HepG2 (cell line): ENCODE data around the gene ACACA. TPM values are rescaled to one million over a fixed set of nuclear protein-coding genes. Genes with fewer than 3 reads are reported as not detected.

Experiments
- ATF7-NPFF ChIP-seq: sonication (generic); formaldehyde crosslinking; IDR thresholded peaks from 2 replicates; pipeline ENCODE4 v1.8.1; 2023; ENCODE audit warnings: mild to moderate bottlenecking, low read depth, missing genetic modification reagents, moderate library complexity
- CENPT ChIP-seq: sonication (generic); formaldehyde crosslinking; IDR thresholded peaks from 2 replicates; pipeline ENCODE4 v1.8.0; 2022; ENCODE audit warnings: low read depth, mild to moderate bottlenecking, moderate library complexity, missing genetic modification reagents
- ETV6 ChIP-seq: sonication (generic); formaldehyde crosslinking; conservative IDR thresholded peaks from 2 replicates; pipeline ENCODE4 v1.4.0; 2020; ENCODE audit warnings: missing genetic modification reagents
- KLF12 ChIP-seq: sonication (generic); formaldehyde crosslinking; IDR thresholded peaks from 2 replicates; pipeline ENCODE4 v1.4.0; 2020; ENCODE audit warnings: missing genetic modification reagents, borderline replicate concordance
- MAF1 ChIP-seq: sonication (generic); formaldehyde crosslinking; IDR thresholded peaks from 2 replicates; pipeline ENCODE4 v1.5.0; 2020; ENCODE audit warnings: missing genetic modification reagents, borderline replicate concordance
- MAZ ChIP-seq, 2 experiments: sonication (generic) in 1 of 2; formaldehyde crosslinking in 1 of 2; IDR thresholded peaks; 2 replicates each; pipeline versions ENCODE4 v1.5.0 to v1.6.1; 2012 to 2020; ENCODE audit warnings: low read depth in 2 of 2, mild to moderate bottlenecking in 2 of 2, borderline replicate concordance in 1 of 2, improper control_type of control experiment in 1 of 2, low read length in 1 of 2, missing genetic modification reagents in 1 of 2, moderate library complexity in 1 of 2
- NFYC ChIP-seq: IDR thresholded peaks from 2 replicates; pipeline ENCODE4 v1.6.1; 2016; ENCODE audit warnings: missing genetic modification reagents, missing compliant biosample characterization
- NONO ChIP-seq, 2 experiments: fragments of 450-650 bp in 1 of 2; sonication (generic) in 1 of 2; formaldehyde crosslinking in 1 of 2; IDR thresholded peaks in 1 of 2; conservative IDR thresholded peaks in 1 of 2; 2 replicates each; pipeline versions ENCODE4 v1.6.1 to v1.8.0; 2017 to 2022; ENCODE audit warnings: mild to moderate bottlenecking in 1 of 2, missing genetic modification reagents in 1 of 2, moderate library complexity in 1 of 2
- PPARG ChIP-seq: conservative IDR thresholded peaks from 2 replicates; pipeline ENCODE4 v1.6.1; 2016; ENCODE audit warnings: missing biosample characterization, missing genetic modification reagents
- RXRB ChIP-seq: IDR thresholded peaks from 2 replicates; pipeline ENCODE4 v1.6.1; 2016; ENCODE audit warnings: borderline replicate concordance, missing genetic modification reagents, missing compliant biosample characterization
- SNAI1 ChIP-seq: sonication (generic); formaldehyde crosslinking; IDR thresholded peaks from 2 replicates; pipeline ENCODE4 v1.5.0; 2020; ENCODE audit warnings: mild to moderate bottlenecking, missing genetic modification reagents, borderline replicate concordance
- SNAPC2 ChIP-seq: sonication (generic); formaldehyde crosslinking; IDR thresholded peaks from 2 replicates; pipeline ENCODE4 v1.8.1; 2022; ENCODE audit warnings: mild to moderate bottlenecking, missing genetic modification reagents
- U2AF1 ChIP-seq: fragments of 200-400 bp; formaldehyde crosslinking; optimal IDR thresholded peaks from 2 replicates; pipeline ENCODE3; 2017; ENCODE audit warnings: mild to moderate bottlenecking, low read depth, low read length
- ZFP36L1 ChIP-seq: sonication (generic); formaldehyde crosslinking; IDR thresholded peaks from 2 replicates; pipeline ENCODE4 v1.8.0; 2022; ENCODE audit warnings: mild to moderate bottlenecking, missing genetic modification reagents, moderate library complexity
- ZNF331 ChIP-seq: sonication (generic); formaldehyde crosslinking; IDR thresholded peaks from 2 replicates; pipeline ENCODE4 v1.4.0; 2020; ENCODE audit warnings: missing genetic modification reagents
- ZNF569 ChIP-seq: sonication (generic); formaldehyde crosslinking; IDR thresholded peaks from 2 replicates; pipeline ENCODE4 v1.5.0; 2020; ENCODE audit warnings: mild to moderate bottlenecking, missing genetic modification reagents, moderate library complexity, borderline replicate concordance
- ZNF83 ChIP-seq: sonication (generic); formaldehyde crosslinking; IDR thresholded peaks from 2 replicates; pipeline ENCODE4 v1.4.0; 2020; ENCODE audit warnings: missing genetic modification reagents, mild to moderate bottlenecking, borderline replicate concordance
- polyA plus RNA-seq, 8 experiments: library from polyadenylated mRNA; depleted of rRNA in 3 of 8; stranded (reverse) in 7 of 8; unstranded in 1 of 8; fragments of >200 nt; fragmentation: Illumina TruSeq in 4 of 8; extraction: Trizol in 4 of 8; gene quantifications; 2 replicates each; pipeline versions ENCODE4 v1.2.1 to v1.2.3, GENCODE V29; 2011 to 2016; ENCODE audit warnings: low read depth in 4 of 8, missing spikeins in 1 of 8, mixed read lengths in 1 of 8; ENCODE audit not compliant: insufficient read depth in 1 of 8
- total RNA-seq, 5 experiments: library from RNA; depleted of rRNA; stranded (reverse); fragments of >200 nt; fragmentation: Illumina TruSeq; extraction: Trizol; gene quantifications; 2 replicates each; pipeline ENCODE4 v1.2.3, GENCODE V29; 2016; ENCODE audit warnings: low read depth in 1 of 5
- TF ChIP-seq, protein P1 (sequence below): IDR thresholded peaks from 2 replicates; pipeline ENCODE4 v1.6.1; 2016
- TF ChIP-seq, protein P2 (sequence below): fragments of 450-650 bp; IDR thresholded peaks from 2 replicates; pipeline ENCODE4 v1.6.1; 2016
- TF ChIP-seq, protein P3 (sequence below): sonication (generic); formaldehyde crosslinking; IDR thresholded peaks from 2 replicates; pipeline ENCODE4 v1.5.0; 2020; ENCODE audit warnings: missing genetic modification reagents
- TF ChIP-seq, protein P4 (sequence below): IDR thresholded peaks from 2 replicates; pipeline ENCODE4 v1.6.1; 2016; ENCODE audit warnings: low read depth, borderline replicate concordance
- TF ChIP-seq, protein P5 (sequence below): sonication (generic); formaldehyde crosslinking; IDR thresholded peaks from 2 replicates; pipeline ENCODE4 v1.5.0; 2020; ENCODE audit warnings: mild to moderate bottlenecking, missing genetic modification reagents

The ACACA gene
- total and polyA plus RNA-seq, 2 of the 13 experiments (the other 11 are each of a cell fraction or from before 2014, with no cell fraction given) = 39.2 to 47.2 TPM

DNA sequence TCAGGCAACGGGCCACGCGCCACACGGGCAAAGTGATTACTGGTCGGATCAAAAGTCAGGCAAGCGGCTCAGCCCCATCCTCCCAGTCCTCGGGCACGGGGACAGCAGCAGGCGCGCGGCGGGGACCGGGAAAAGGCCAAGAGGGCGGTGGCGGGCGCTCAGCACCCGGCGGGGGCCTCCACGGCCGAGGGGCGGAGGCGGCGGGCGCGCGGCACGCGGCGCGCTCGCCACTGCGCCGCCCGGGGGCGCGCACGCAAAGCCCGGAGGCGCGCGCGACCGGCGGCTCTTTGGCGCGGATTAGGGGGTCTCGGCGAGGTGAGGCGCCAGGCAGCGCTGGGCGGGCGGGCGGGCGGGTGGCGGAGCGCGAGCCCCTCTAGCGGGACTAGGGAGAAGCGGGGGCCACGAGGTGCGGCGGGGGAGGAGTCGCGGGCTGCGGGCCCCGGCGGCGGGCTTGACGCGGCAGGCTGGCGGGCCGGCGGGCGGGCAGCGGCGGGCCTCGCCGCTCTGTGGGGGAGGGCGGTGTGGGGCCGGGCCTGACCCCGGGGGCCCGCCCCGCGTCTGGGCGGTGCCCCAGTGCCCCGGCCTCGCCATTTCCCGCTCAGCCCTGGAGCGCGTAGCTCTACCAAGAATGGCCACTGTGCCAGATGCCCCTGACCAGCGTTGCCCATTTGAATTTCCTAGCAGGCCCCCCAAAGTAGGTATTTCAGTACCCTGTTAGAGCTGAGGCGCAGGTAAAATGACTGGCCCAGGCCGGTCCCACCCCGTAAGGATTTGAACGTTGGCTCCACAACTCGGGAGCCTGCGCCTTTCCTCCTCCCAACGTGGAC, at the start of gene ACACA, which contains the start of gene TADA2A (continued):
- no peak for TF ChIP-seq SNAPC2 (CRISPR knock-in tag)
- TF ChIP-seq CENPT (CRISPR knock-in tag) = 0 out of 2 replicates have a peak, but pooled peaks have one; percentile 29
- no peak for TF ChIP-seq ZNF569 (CRISPR knock-in tag)
- peak; percentile 47; the same call in 1 of the 2 replicates for TF ChIP-seq ETV6 (CRISPR knock-in tag)
- TF ChIP-seq RXRB (CRISPR knock-in tag) = peak; percentile 35; the same call in 1 of the 2 replicates
- TF ChIP-seq, protein P1, sequence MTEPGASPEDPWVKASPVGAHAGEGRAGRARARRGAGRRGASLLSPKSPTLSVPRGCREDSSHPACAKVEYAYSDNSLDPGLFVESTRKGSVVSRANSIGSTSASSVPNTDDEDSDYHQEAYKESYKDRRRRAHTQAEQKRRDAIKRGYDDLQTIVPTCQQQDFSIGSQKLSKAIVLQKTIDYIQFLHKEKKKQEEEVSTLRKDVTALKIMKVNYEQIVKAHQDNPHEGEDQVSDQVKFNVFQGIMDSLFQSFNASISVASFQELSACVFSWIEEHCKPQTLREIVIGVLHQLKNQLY (CRISPR knock-in tag) = 0 out of 2 replicates have a peak, but pooled peaks have one; percentile 26
- TF ChIP-seq MAF1 = no peak
- no peak for TF ChIP-seq ZNF83 (CRISPR knock-in tag)
- TF ChIP-seq, protein P2, sequence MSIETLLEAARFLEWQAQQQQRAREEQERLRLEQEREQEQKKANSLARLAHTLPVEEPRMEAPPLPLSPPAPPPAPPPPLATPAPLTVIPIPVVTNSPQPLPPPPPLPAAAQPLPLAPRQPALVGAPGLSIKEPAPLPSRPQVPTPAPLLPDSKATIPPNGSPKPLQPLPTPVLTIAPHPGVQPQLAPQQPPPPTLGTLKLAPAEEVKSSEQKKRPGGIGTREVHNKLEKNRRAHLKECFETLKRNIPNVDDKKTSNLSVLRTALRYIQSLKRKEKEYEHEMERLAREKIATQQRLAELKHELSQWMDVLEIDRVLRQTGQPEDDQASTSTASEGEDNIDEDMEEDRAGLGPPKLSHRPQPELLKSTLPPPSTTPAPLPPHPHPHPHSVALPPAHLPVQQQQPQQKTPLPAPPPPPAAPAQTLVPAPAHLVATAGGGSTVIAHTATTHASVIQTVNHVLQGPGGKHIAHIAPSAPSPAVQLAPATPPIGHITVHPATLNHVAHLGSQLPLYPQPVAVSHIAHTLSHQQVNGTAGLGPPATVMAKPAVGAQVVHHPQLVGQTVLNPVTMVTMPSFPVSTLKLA = no peak
- TF ChIP-seq ATF7-NPFF = peak; percentile 76
- TF ChIP-seq, protein P3, sequence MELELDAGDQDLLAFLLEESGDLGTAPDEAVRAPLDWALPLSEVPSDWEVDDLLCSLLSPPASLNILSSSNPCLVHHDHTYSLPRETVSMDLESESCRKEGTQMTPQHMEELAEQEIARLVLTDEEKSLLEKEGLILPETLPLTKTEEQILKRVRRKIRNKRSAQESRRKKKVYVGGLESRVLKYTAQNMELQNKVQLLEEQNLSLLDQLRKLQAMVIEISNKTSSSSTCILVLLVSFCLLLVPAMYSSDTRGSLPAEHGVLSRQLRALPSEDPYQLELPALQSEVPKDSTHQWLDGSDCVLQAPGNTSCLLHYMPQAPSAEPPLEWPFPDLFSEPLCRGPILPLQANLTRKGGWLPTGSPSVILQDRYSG (CRISPR knock-in tag) = no peak
- peak; percentile 33; the same call in 1 of the 2 replicates for TF ChIP-seq ZNF331 (CRISPR knock-in tag)
- no peak for TF ChIP-seq ZFP36L1 (CRISPR knock-in tag)
- 0 out of 2 replicates have a peak, but pooled peaks have one; percentile 17 for TF ChIP-seq NFYC (CRISPR knock-in tag)
- no peak for TF ChIP-seq SNAI1 (CRISPR knock-in tag)
- TF ChIP-seq PPARG (CRISPR knock-in tag) = no peak
- TF ChIP-seq NONO (IDR thresholded peaks at IDR 0.05) = no peak
- TF ChIP-seq NONO (CRISPR knock-in tag; conservative IDR thresholded peaks at IDR 0.05) = peak; percentile 69
- no peak for TF ChIP-seq U2AF1
- TF ChIP-seq, protein P4, sequence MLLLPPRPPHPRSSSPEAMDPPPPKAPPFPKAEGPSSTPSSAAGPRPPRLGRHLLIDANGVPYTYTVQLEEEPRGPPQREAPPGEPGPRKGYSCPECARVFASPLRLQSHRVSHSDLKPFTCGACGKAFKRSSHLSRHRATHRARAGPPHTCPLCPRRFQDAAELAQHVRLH (CRISPR knock-in tag) = peak; percentile 84; the same call in 1 of the 2 replicates
- TF ChIP-seq MAZ (IDR thresholded peaks at IDR 0.05; ENCODE audit: borderline replicate concordance, low read depth, low read length) = peak; percentile 55
- peak; percentile 57; the same call in 1 of the 2 replicates for TF ChIP-seq MAZ (CRISPR knock-in tag; IDR thresholded peaks at IDR 0.05; ENCODE audit: low read depth)
- no peak for TF ChIP-seq KLF12 (CRISPR knock-in tag)
- TF ChIP-seq, protein P5, sequence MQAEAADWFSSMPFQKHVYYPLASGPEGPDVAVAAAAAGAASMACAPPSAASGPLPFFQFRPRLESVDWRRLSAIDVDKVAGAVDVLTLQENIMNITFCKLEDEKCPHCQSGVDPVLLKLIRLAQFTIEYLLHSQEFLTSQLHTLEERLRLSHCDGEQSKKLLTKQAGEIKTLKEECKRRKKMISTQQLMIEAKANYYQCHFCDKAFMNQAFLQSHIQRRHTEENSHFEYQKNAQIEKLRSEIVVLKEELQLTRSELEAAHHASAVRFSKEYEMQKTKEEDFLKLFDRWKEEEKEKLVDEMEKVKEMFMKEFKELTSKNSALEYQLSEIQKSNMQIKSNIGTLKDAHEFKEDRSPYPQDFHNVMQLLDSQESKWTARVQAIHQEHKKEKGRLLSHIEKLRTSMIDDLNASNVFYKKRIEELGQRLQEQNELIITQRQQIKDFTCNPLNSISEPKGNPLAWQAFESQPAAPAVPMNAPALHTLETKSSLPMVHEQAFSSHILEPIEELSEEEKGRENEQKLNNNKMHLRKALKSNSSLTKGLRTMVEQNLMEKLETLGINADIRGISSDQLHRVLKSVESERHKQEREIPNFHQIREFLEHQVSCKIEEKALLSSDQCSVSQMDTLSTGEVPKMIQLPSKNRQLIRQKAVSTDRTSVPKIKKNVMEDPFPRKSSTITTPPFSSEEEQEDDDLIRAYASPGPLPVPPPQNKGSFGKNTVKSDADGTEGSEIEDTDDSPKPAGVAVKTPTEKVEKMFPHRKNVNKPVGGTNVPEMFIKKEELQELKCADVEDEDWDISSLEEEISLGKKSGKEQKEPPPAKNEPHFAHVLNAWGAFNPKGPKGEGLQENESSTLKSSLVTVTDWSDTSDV (CRISPR knock-in tag) = no peak
